Activated effector memory CD4-positive, alpha-beta T cell treated with anti-CD3 and anti-CD28 coated beads, Interleukin-2, amount 50 U/mL, for 16 hours (primary cell): ENCODE data around the gene USP5.

Experiments used
- DNase-seq: peaks from one replicate; pipeline ENCODE4 v3.0.0-alpha.2; 2020

The USP5 gene

DNA sequence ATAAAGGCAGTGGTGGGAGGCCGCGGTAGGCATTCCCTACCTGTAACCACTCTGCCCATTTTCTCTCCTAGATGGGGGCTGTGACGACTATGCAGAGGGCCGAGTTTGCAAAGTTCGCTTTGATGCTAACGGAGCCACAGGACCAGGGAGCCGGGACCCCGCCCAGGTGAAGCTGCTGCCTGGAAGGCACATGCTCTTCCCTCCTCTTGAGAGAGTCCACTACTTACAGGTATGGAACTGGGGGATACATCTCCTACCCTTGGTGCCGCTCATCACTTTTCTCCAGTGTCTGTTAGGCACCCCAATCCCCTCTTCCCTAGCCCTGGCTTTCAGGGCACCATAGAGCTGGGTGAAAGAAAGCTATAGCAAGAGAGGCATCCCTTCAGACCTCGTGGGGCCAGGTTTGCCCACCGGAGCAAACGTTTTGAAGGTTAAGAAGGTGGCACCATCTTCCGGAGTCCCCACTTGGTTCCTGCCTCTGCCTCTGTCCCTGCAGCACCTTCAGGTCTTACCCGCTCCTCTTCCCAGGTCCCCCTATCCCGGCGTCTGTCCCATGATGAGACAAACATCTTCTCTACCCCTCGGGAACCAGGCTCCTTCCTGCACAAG, 25.7 kb upstream of the USP5 start:
- DNase-seq: no peak

DNA sequence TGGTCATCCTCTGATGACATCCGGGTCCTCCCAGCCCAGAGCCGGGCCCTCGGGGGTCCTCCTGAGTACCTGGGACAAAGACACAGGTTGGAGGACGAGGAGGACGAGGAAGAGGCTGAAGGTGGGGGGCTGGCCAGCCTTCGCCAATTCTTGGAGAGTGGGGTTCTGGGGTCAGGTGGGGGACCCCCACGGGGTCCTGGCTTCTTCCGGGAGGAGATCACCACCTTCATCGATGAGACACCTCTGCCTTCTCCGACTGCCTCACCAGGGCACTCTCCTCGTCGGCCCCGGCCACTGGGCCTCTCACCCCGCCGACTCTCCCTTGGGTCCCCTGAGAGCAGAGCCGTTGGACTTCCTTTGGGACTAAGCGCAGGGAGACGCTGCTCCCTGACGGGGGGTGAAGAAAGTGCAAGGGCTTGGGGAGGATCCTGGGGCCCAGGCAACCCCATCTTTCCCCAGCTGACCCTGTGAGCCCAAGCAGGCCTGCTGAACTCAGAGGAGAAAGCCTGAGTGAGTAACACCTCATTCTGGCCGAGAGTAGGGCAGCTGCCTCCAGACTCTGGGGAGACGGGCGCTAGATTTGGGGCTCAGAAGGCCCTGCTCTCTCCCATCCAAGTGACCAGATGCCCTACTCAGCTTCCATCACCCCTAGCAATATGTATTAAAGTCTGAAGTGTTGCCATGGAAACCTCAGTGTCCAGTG, 25.1 kb upstream of the USP5 start:
- no peak for DNase-seq

DNA sequence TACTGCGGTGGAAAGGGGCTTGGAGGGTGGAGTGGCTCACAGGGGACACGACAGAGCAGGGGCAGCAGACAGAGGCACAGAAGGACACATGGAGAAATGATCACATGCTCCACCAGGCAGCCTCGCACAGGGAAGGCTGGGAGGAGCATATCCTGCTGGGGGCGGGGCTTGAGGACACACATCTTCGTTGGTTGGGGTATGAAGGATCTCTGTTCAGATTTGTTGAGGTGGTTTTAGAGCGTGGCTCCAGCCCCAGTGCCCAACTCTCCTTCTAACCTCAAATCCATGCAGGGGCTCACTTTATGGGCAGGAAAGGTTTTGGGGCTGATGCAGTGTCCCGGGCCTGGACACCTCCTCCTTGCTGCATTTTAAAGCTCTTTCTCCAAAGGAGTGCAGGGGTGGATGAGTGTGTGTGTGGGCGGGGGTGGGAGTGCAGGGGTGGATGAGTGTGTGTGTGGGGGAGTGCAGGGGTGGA, 24.5 kb upstream of the USP5 start:
- peak; percentile 78 for DNase-seq

DNA sequence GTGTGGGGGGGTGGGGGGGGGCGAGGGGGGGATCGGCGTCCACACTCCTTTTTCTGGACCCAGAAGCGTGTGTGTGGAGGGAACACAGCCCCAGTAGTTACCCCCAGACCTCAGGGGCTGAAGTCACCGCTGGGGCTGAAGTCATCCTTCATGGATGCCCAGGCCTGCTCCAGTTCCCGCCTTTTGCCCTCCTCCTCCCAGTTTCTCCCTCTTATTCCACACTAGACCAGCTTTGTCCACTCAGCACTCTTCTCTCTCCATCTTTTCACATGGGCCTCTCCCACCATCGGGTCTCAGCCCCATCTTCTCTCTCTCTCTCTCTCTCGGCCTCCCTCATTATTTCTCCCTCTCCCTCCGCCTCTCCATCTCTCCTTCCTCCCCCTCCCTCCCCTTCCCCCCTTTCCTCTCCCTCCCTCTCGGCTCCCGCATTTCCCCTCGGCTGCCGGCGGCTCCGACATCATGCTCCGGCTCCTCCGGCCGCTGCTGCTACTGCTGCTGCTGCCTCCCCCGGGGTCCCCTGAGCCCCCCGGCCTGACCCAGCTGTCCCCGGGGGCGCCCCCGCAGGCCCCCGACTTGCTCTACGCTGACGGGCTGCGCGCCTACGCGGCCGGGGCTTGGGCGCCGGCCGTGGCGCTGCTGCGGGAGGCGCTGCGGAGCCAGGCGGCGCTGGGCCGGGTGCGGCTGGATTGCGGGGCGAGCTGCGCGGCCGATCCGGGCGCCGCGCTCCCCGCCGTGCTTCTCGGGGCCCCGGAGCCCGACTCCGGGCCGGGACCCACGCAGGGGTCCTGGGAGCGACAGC, 23.8 kb upstream of the USP5 start, which contains the start of gene P3H3:
TSS of gene P3H3 (plus strand) at position 426 of the 799 bp plus-strand sequence. CDS start at position 460, 34 bp downstream.
- no peak for DNase-seq

DNA sequence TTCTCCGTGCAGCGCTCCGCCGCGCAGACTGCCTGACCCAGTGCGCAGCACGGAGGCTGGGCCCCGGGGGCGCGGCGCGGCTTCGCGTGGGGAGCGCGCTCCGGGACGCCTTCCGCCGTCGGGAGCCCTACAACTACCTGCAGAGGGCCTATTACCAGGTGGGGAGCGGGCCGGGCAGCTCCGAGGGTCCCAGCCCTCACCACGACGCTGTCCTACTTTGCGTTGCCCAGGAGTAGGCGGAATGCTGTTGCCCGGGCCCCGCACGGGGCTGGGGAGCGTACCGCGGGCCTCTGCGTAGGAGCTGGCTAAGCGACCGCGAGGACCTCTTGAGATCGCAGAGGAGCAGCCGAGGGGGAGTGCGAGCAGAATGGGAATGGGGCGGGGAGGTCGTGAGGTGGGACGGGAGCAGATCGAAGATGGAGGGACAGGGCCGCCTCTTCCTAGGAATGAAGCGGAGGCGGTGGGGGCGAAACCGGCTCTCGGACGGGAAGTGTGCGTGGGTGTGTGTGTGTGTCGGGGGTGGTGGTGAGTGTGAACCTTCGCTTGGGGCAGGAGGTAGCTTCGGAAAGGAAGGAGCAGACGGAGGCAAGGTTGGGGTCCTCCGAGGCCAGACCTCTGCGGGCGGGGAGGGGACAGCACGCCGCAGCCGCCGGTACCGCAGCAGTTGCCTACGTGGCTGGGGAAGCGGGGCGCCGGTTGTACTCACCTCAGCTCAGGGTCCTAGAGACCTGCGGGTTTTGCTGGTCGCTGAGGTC, 23.0 kb upstream of the USP5 start:
- DNase-seq: peak; percentile 75

DNA sequence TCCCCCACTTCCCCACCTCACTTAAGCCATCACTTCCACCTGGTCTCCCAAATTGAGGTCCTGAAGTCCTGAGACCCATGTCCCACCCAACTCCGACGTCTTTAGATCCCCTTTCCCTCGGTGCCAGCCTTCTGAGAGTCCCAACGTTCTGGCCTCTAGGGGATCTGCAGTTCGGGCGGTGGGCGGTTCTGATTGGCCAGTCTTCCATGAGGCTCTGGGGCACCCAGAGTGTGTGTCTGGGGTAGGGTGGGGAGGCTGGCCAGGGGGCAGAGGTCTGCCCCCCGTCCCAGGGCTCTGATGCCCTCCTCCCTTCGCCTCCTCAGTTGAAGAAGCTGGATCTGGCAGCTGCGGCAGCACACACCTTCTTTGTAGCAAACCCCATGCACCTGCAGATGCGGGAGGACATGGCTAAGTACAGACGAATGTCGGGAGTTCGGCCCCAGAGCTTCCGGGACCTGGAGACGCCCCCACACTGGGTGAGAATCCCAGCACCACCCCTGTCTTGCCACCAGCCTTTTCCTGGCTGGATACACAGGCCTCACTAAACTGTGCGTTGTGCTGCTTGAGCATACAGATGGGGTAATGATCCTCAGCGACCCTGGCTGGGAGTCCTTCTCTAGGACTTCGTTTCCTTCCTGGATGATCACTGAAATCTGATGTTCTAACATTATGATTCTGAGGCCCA, 22.3 kb upstream of the USP5 start:
- no peak for DNase-seq

DNA sequence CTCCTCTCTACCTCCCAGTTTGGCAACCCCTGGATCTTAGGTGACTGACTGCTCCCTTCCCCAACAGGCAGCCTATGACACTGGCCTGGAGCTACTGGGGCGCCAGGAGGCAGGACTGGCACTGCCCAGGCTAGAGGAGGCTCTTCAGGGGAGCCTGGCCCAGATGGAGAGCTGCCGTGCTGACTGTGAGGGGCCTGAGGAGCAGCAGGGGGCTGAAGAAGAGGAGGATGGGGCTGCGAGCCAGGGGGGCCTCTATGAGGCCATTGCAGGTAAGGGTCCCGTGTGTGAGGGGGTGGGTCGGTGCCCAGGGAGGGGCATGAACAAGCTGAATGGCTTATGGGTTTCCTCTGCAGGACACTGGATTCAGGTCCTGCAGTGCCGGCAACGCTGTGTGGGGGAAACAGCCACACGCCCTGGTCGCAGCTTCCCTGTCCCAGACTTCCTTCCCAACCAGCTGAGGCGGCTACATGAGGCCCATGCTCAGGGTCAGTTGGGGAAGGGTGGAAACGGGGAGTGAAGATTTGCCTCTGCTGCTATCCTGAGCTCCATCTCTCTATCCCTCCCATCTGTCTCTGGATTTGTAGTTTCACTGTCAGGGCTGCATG, 21.6 kb upstream of the USP5 start:
- no peak for DNase-seq

DNA sequence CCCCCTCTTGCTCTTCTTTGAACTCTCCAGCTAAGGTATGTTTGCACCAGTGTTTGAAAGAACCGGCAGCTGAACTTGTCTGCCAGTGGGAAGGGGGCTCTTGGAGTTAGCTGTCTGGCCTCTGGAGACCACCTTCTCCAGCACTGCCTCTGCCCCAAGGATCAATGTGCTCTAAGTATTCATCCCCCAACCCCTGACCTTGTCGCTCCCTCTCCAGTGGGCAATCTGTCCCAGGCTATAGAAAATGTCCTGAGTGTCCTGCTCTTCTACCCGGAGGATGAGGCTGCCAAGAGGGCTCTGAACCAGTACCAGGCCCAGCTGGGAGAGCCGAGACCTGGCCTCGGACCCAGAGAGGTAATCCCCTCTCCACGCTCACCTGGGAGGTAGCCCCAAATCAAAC, 21.0 kb upstream of the USP5 start:
- no peak for DNase-seq

DNA sequence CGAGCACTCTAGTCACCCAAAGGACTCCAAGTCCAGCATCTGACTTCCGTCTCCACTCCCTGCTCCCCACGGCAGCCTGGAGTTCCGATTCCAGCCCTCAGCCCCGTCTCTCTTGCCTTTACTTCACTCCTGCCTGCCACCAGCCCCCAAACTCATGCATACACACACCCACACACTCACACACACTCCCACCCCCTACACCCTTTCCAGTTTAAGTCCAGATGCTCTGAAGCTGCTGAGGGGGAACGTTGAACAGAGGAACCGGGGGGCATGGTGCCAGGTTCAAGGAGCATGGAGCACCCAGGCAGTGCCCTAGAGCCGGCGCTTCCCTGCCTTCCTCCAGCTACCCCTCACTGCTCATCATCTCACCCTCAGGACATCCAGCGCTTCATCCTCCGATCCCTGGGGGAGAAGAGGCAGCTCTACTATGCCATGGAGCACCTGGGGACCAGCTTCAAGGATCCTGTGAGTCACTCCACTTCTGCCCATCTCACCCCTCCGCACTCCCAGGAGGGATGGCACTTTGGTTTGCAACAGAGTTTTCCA, 20.4 kb upstream of the USP5 start:
- DNase-seq: no peak

DNA sequence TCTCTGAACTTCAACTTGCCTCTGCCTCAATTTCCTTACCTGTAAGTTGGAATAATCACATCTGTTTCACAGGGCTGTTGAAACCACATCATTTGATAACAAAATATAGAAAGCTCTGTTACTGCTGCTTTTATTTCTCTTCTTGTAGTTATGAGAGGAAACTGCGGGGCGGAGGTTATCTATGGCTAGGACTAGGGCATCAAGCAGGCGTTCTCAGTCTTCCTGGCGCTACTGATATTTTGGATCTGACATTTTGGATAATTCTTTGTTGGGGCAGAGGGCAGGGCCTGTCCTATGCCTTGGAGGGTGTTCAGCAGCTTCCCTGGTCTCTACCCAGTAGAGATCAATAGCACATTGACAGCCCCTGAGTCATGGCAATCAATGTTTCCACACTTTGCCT, 19.8 kb upstream of the USP5 start:
- DNase-seq: no peak

DNA sequence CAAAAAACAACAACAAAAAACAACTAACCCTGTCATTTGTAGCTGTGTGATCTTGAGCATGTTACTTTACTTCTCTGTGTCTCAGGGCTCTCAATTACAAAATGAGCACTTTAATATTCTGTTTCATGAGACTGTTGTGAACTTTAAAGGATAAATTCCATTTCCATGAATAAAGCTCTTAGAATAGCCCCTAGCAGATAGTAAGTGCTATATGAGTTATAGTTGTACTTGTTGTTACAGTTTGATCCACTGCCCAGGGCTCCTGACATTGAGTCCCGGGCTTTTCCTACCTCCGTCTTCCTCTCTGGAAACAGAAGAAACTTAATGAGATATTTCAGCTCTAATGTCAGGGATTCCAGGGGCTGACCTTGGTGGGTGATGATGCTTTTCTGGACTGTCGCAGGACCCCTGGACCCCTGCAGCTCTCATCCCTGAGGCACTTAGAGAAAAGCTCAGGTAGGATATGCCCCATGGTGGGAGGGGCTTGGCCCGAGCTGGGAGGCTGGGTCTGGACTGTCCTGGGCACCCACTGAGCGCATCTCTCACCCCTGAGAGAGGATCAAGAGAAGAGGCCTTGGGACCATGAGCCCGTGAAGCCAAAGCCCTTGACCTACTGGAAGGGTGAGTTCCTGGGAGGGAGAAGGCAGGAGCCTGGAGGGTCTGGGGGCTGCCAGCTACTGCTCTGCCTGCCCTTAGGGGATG, 18.6 kb upstream of the USP5 start:
- no peak for DNase-seq

DNA sequence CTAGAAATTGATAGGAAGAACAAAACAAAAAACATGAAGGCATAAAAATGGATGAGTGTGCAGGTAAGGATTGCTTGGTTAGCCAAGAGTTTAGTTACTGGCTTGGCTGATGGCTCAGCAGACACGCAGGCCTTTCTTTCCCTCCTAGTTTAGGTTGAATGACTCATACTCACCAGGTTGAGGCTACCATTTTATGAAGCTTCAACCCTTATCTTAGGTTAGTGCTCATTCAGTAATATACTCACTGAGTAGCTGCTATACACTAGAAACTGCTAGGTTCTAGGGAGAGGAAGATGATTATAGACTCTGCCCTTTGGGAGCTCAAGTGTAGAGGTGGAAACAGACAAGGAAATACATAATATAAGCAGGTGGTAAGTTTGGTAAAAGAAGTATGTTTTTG, 17.7 kb upstream of the USP5 start:
- no peak for DNase-seq

DNA sequence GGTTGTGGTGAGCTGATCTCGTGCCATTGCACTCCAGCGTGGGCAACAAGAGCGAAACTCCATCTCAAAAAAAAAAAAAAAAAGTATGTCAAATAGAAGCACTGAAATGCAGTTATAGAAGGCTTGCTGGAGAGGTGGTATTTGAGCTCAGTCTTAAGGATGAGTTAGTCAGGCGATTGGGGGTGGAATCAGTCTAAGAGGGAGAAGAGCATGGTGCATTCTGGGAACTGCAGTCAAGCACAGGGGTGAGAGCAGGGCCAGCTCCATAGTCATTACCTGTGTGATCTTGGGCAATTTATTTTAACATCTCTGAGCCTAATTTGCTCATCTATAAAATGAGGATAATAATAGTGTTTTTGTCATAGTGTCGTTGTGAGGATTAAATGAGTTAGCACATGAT, 17.1 kb upstream of the USP5 start:
- DNase-seq: no peak

DNA sequence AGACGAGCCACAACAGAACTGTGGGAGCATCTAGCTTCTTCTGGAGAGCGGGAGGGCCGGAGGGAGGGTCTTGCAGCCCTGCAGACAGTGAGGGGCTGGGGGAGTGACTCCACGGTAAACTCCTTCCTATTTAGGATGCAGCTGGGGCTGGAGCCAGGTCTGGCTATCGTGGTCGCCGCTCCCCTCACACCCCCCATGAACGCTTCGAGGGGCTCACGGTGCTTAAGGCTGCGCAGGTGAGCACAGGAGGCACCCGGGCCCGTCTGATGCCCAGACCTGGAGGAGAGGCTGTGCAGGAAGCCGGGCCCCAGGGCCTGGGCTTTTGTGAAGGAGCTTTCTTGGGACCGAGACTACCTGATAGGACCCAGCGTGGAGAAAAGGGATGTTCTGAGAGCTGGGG, 15.1 kb upstream of the USP5 start:
- DNase-seq: no peak

DNA sequence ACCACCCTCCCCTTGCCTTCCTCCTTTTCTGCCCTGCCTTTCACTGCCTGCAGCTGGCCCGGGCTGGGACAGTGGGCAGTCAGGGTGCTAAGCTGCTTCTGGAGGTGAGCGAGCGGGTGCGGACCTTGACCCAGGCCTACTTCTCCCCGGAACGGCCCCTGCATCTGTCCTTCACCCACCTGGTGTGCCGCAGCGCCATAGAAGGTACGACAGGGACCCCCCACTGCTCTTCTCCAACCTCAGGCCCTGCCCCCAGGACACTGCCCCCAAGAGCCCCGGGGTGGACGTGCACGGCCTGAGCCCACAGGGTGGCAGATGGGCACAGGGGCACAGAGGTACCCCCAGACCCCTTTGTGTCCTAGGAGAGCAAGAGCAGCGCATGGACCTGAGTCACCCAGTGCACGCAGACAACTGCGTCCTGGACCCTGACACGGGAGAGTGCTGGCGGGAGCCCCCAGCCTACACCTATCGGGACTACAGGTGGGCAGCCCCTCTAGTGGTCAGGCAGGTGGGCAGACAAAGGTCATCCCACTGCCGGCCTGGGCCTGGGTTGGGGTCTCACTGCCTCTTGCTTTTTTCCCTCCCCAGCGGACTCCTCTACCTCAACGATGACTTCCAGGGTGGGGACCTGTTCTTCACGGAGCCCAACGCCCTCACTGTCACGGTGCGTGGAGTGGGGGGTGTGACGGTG, 14.4 kb upstream of the USP5 start:
- no peak for DNase-seq

DNA sequence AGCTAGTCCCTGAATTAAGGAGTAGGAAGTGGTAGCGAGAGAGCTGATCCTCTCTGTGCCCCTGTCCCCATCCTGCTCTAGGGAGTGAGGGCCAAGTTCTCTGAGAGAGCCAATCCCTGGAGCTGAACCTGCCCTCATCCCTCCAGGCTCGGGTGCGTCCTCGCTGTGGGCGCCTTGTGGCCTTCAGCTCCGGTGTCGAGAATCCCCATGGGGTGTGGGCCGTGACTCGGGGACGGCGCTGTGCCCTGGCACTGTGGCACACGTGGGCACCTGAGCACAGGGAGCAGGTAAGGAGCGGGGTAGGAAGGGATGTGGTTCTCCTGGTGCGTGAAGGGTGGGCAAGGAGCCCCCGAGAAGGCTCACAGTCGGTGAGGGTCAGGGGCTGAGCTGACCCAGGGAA, 13.1 kb upstream of the USP5 start:
- no peak for DNase-seq

DNA sequence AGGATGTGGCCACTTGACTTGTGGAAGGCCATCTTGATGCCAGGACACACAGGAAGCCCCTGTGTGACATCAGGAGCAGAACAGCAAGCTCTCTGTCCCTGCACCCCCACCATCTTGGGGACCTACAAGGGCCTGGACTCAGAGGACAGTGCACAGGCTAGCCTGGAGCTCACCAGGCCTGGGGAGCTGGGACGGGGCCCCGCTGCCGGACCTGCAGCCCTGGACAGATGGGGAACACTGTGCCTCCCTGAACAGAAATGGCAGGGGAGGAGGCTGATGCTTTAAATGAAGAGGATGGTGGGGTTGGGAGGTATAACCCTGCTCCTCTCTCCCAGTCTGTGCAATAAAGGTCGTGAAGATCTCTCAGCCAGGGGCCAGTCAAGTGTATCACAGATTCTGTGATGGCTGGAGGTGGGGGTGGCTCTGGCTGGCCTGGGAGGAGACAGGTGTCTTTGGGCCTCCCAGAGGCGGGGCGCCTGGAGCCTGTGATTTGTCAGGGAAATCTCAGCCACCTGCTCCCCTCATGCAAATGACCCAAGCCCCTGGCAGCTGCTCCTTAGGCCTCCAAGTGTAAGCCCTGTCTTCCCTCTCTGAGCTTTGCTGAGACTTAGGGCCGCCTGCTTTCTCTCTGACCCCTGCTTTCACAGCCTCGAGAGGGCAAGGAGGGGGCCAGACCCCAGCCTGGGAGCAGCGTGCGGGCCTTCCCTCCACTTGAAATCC, 12.3 kb upstream of the USP5 start:
- no peak for DNase-seq

DNA sequence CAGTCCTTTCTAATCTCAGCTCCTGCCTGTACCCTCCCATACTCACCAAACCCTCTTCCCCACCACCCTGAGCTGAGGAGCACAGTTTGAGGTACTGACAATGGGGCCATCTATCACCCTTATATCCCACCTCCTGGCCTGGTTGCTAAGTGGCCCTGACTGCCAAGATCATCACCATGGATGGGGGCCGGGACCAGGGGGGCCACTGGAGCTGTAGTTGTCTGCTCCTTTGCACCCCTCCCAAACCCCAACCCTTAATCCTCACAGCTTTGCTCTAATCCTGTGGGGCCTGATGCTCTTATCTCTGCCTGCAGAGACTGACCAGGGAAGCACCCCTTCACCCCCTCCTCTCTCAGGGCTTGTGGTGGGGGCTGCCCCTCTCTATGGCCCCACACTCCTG, 11.6 kb upstream of the USP5 start:
- no peak for DNase-seq

DNA sequence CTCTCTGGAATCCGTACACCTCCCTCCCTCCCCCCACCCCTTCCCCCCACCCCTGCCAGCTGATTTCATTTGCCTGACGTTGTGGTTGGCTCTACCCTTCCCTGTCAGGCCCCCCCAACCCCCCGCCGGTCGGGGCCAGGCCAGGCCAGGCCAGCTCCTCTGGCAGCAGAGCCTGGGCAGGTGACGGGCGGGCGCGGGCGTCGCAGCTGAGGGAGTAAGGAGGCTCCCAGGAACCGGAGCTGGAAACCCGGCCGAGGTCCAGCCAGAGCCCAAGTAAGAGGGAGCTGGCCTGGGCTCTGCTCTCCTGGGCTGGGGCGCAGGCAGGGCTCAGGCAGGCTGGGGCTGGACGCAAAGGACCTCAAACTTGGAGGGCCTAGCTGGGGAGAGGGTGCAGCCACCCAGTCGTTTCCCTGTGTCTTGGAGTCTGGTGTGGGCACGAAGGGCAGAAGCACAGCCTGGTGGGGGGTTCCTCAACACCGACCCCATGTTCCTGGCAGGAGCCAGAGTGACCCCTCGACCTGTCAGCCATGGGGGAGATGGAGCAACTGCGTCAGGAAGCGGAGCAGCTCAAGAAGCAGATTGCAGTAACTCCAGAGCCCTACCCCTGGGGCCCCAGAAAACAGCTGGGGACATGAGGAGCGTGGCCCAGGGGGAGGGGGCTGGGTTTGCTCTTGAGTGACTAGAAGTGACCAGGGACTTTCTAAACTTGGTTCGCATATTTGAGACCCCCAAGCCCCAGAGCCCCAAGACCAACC, 11.0 kb upstream of the USP5 start, which contains the start of gene GNB3:
TSS of gene GNB3 (plus strand) at position 165 of the 755 bp plus-strand sequence. CDS start at position 528, 363 bp downstream.
- DNase-seq: no peak
